WTC11 (cell line): ENCODE data around the gene ATP5F1D. TPM values are rescaled to one million over a fixed set of nuclear protein-coding genes. Genes with fewer than 3 reads are reported as not detected.

Source experiments
- ATAC-seq: fragments of 200-7000 bp; cut with Tn5 transposase; 2 replicates; pipeline ENCODE4 v1.10.0; 2021; ENCODE audit warnings: mild to moderate bottlenecking, moderate library complexity
- CTCF ChIA-PET: fragments of 300-600 bp; sonication (Branson Sonifier 250); formaldehyde crosslinking; loops from one replicate; lab custom pipeline; 2021; ENCODE audit warnings: antibody characterized with exemption; lab: Charles Lee
- POLR2A ChIA-PET: fragments of 350-600 bp; sonication (Branson Sonifier 250); formaldehyde crosslinking; loops from one replicate; lab custom pipeline; 2021; ENCODE audit warnings: antibody characterized with exemption; lab: Charles Lee
- DNase-seq: peaks from one replicate; pipeline ENCODE4 v3.0.0; 2021; ENCODE audit warnings: low spot score
- H3K27ac Mint-ChIP-seq: 2 replicates; pipeline ENCODE4 v1.8.0; 2021; ENCODE audit warnings: mixed read lengths
- H3K27me3 Mint-ChIP-seq: 2 replicates; pipeline ENCODE4 v1.8.0; 2021; ENCODE audit warnings: low read depth, mild to moderate bottlenecking, moderate library complexity, mixed read lengths
- H3K36me3 Mint-ChIP-seq: 2 replicates; pipeline ENCODE4 v1.8.0; 2021; ENCODE audit warnings: mixed read lengths
- H3K4me1 Mint-ChIP-seq: 2 replicates; pipeline ENCODE4 v1.8.0; 2022; ENCODE audit warnings: mixed read lengths
- H3K4me3 Mint-ChIP-seq: 2 replicates; pipeline ENCODE4 v1.8.0; 2021; ENCODE audit warnings: mild to moderate bottlenecking, moderate library complexity, mixed read lengths
- H3K9me3 Mint-ChIP-seq: 2 replicates; pipeline ENCODE4 v1.8.0; 2021; ENCODE audit warnings: mixed read lengths
- CBFB ChIP-seq: sonication (generic); formaldehyde crosslinking; IDR thresholded peaks from 2 replicates; pipeline ENCODE4 v1.8.1; 2022; ENCODE audit warnings: mild to moderate bottlenecking, low read depth, missing genetic modification reagents
- CTCF ChIP-seq: fragments of 200-600 bp; IDR thresholded peaks from 2 replicates; pipeline ENCODE4 v1.8.0; 2022; ENCODE audit warnings: antibody characterized with exemption
- E2F5 ChIP-seq: sonication (generic); formaldehyde crosslinking; IDR thresholded peaks from 2 replicates; pipeline ENCODE4 v1.8.1; 2022; ENCODE audit warnings: mild to moderate bottlenecking, moderate library complexity, missing genetic modification reagents
- ETV6 ChIP-seq: sonication (generic); formaldehyde crosslinking; IDR thresholded peaks from 2 replicates; pipeline ENCODE4 v1.8.1; 2022; ENCODE audit warnings: mild to moderate bottlenecking, missing genetic modification reagents
- PRDM15 ChIP-seq: sonication (generic); formaldehyde crosslinking; IDR thresholded peaks from 2 replicates; pipeline ENCODE4 v1.8.0; 2022; ENCODE audit warnings: missing genetic modification reagents
- PREB ChIP-seq: sonication (generic); formaldehyde crosslinking; IDR thresholded peaks from 2 replicates; pipeline ENCODE4 v1.8.1; 2022; ENCODE audit warnings: mild to moderate bottlenecking, missing genetic modification reagents, moderate library complexity, borderline replicate concordance
- USF1 ChIP-seq: sonication (generic); formaldehyde crosslinking; IDR thresholded peaks from 2 replicates; pipeline ENCODE4 v1.8.0; 2022; ENCODE audit warnings: mild to moderate bottlenecking, missing genetic modification reagents
- USF2 ChIP-seq: sonication (generic); formaldehyde crosslinking; IDR thresholded peaks from 2 replicates; pipeline ENCODE4 v1.8.1; 2023; ENCODE audit warnings: mild to moderate bottlenecking, missing genetic modification reagents, moderate library complexity
- ZNF263 ChIP-seq: sonication (generic); formaldehyde crosslinking; IDR thresholded peaks from 2 replicates; pipeline ENCODE4 v1.8.1; 2022; ENCODE audit warnings: low read depth, mild to moderate bottlenecking, moderate library complexity, missing genetic modification reagents
- ZNF281 ChIP-seq: sonication (generic); formaldehyde crosslinking; IDR thresholded peaks from 2 replicates; pipeline ENCODE4 v1.8.0; 2023; ENCODE audit warnings: mild to moderate bottlenecking, missing genetic modification reagents
- total RNA-seq: library from RNA; stranded (reverse); gene quantifications from 3 replicates; pipeline ENCODE4 v1.2.3, GENCODE V29; 2021

Gene ATP5F1D
- total RNA-seq, 1 experiment from 2014 or later = 277 TPM

- CTCF ChIA-PET = interaction anchor here (0.6 to 2.1 kb wide), 26 partner anchors 11 to 211 kb away, joined by 3 to 21 read pairs (median 4); partner anchors contain the start of genes ATP5F1D, CIRBP and REEP6
- H3K27ac Mint-ChIP-seq = peak overlapping the region; percentile 70; the same call in 1 of the 2 replicates
- DNase-seq = peak; percentile 90
- 0 out of 2 replicates have a peak, but pooled peaks cover 3% of the 10 kb centered on the region for H3K36me3 Mint-ChIP-seq
- POLR2A ChIA-PET = interaction anchor here (0.5 to 1.3 kb wide), 4 partner anchors 11 to 722 kb away, joined by 3 to 8 read pairs (median 4); partner anchors contain the start of gene CIRBP
- peak; percentile 33 for ATAC-seq
- H3K4me3 Mint-ChIP-seq = no peak overlapping the region
- TF ChIP-seq CTCF (peak; percentile 92), ZNF281 (CRISPR knock-in tag) (no peak)
- H3K9me3 Mint-ChIP-seq = no peaks in the 10 kb centered on the region
- H3K4me1 Mint-ChIP-seq = peaks cover 14% of the 10 kb centered on the region
- peaks cover 10% of the 10 kb centered on the region for H3K27me3 Mint-ChIP-seq
Observed at GRCh38 chr19:1279782-1280341, 38.3 kb downstream of the ATP5F1D start.

GRCh38 chr19:1280636-1281568 is 39.4 kb downstream of the ATP5F1D start:
- POLR2A ChIA-PET = no interaction called here
- peak overlapping the region; percentile 57; the same call in 1 of the 2 replicates for H3K27ac Mint-ChIP-seq
- no peaks in the 10 kb centered on the region for H3K9me3 Mint-ChIP-seq
- 0 out of 2 replicates have a peak, but pooled peaks cover 3% of the 10 kb centered on the region for H3K36me3 Mint-ChIP-seq
- peaks cover 15% of the 10 kb centered on the region for H3K27me3 Mint-ChIP-seq
- TF ChIP-seq USF1 (CRISPR knock-in tag) = no peak
- TF ChIP-seq PREB (CRISPR knock-in tag) = no peak
- no peak for TF ChIP-seq PRDM15 (CRISPR knock-in tag)
- no peak for TF ChIP-seq ZNF263 (CRISPR knock-in tag)
- no peak for TF ChIP-seq CBFB (CRISPR knock-in tag)
- no peak for TF ChIP-seq ETV6
- no peak for TF ChIP-seq E2F5 (CRISPR knock-in tag)
- TF ChIP-seq USF2 (CRISPR knock-in tag) = no peak
- no peak for ATAC-seq
- H3K4me1 Mint-ChIP-seq = peaks cover 16% of the 10 kb centered on the region
- no peak overlapping the region for H3K4me3 Mint-ChIP-seq
- DNase-seq = no peak
- CTCF ChIA-PET = interaction anchor here (0.8 to 2.1 kb wide), 8 partner anchors 17 to 174 kb away, joined by 3 to 21 read pairs (median 6); partner anchors contain the start of gene ATP5F1D
